Superior temporal gyrus (tissue), 1 donor: ENCODE data around the gene C2CD5.
"Not testable (repeated sequence)": the region's sequence is repeated elsewhere in the genome, so short reads cannot be mapped to it uniquely, and the experiment has no call there.

Experiments used
- DNase-seq: peaks from one replicate; pipeline ENCODE4 v3.0.0-alpha.2; 2016; ENCODE audit errors: extremely low spot score

C2CD5 gene

GRCh38 chr12:22535478-22535877, 8.9 kb downstream of the C2CD5 start:
- DNase-seq = no peak

GRCh38 chr12:22535038-22535437, 9.3 kb downstream of the C2CD5 start:
- DNase-seq = no peak

- no peak for DNase-seq
Observed at GRCh38 chr12:22533155-22533554, 11.2 kb downstream of the C2CD5 start.

- DNase-seq = no peak
Observed at GRCh38 chr12:22532317-22532716, 12.0 kb downstream of the C2CD5 start.

- no peak for DNase-seq
Observed at GRCh38 chr12:22531205-22531604, 13.1 kb downstream of the C2CD5 start.

- no peak for DNase-seq
Observed at GRCh38 chr12:22529281-22530060, 14.9 kb downstream of the C2CD5 start.

- no peak for DNase-seq
Observed at GRCh38 chr12:22527999-22528398, 16.3 kb downstream of the C2CD5 start.

- no peak for DNase-seq
Observed at GRCh38 chr12:22526836-22527235, 17.5 kb downstream of the C2CD5 start.

- DNase-seq = no peak
Observed at GRCh38 chr12:22525426-22525825, 18.9 kb downstream of the C2CD5 start.

- DNase-seq = no peak
Observed at GRCh38 chr12:22518998-22519397, 25.3 kb downstream of the C2CD5 start.

GRCh38 chr12:22518060-22518719, 26.2 kb downstream of the C2CD5 start:
- DNase-seq = no peak

- no peak for DNase-seq
Observed at GRCh38 chr12:22514875-22515274, 29.5 kb downstream of the C2CD5 start.

- no peak for DNase-seq
Observed at GRCh38 chr12:22505826-22506225, 38.5 kb downstream of the C2CD5 start.

- DNase-seq = no peak
Observed at GRCh38 chr12:22500100-22500499, 44.2 kb downstream of the C2CD5 start.

- no peak for DNase-seq
Observed at GRCh38 chr12:22499445-22499844, 44.9 kb downstream of the C2CD5 start.

- no peak for DNase-seq
Observed at GRCh38 chr12:22494319-22494718, 50.0 kb downstream of the C2CD5 start.

- no peak for DNase-seq
Observed at GRCh38 chr12:22491034-22491433, 53.3 kb downstream of the C2CD5 start.

- no peak for DNase-seq
Observed at GRCh38 chr12:22488478-22488877, 55.9 kb downstream of the C2CD5 start.

- not testable (repeated sequence) for DNase-seq
Observed at GRCh38 chr12:22487683-22488082, 56.7 kb downstream of the C2CD5 start.

GRCh38 chr12:22481547-22482104, 62.7 kb downstream of the C2CD5 start:
- no peak for DNase-seq

GRCh38 chr12:22480814-22481213, 63.5 kb downstream of the C2CD5 start:
- not testable (repeated sequence) for DNase-seq

GRCh38 chr12:22480016-22480415, 64.3 kb downstream of the C2CD5 start:
- DNase-seq = no peak

GRCh38 chr12:22477894-22478287, 66.5 kb downstream of the C2CD5 start:
- DNase-seq = no peak
